Neural cell (in vitro differentiated cells): ENCODE measurements around the gene GRK4. TPM values are rescaled to one million over a fixed set of nuclear protein-coding genes. Genes with fewer than 3 reads are reported as not detected.

Source experiments
- H2AFZ ChIP-seq: fragments of 200-600, 300-800 bp; sonication (generic), shearing (Covaris generic); 2 replicates; pipeline ENCODE4 v1.6.0; 2014; ENCODE audit warnings: low read depth, mild to moderate bottlenecking, antibody characterized with exemption, low read length, moderate library complexity
- H3F3A ChIP-seq: fragments of 200-600 bp; shearing (Covaris generic); 2 replicates; pipeline ENCODE4 v1.6.1; 2016; ENCODE audit warnings: mild to moderate bottlenecking, moderate library complexity, mixed read lengths, antibody characterized with exemption, low read length; ENCODE audit not compliant: insufficient read depth, poor library complexity, severe bottlenecking
- H3K27ac ChIP-seq: fragments of 200-600, 300-800 bp; sonication (generic), shearing (Covaris generic); 2 replicates; pipeline ENCODE4 v1.5.1; 2014; ENCODE audit warnings: mild to moderate bottlenecking, low read length, moderate library complexity
- H3K27me3 ChIP-seq: fragments of 300-800, 200-600 bp; sonication (generic), shearing (Covaris generic); 2 replicates; pipeline ENCODE4 v1.6.0; 2014; ENCODE audit warnings: mild to moderate bottlenecking, low read depth, low read length, moderate library complexity; ENCODE audit not compliant: insufficient read depth
- H3K36me3 ChIP-seq: fragments of 300-800, 200-600 bp; sonication (generic), shearing (Covaris generic); 2 replicates; pipeline ENCODE4 v1.5.1; 2014; ENCODE audit warnings: mild to moderate bottlenecking, antibody characterized with exemption, low read length, moderate library complexity; ENCODE audit not compliant: insufficient read depth
- H3K4me2 ChIP-seq: fragments of 300-800, 200-600 bp; sonication (generic), shearing (Covaris generic); 2 replicates; pipeline ENCODE4 v1.6.0; 2014; ENCODE audit warnings: mild to moderate bottlenecking, low read length
- H3K4me3 ChIP-seq: fragments of 300-800, 200-600 bp; sonication (generic), shearing (Covaris generic); 2 replicates; pipeline ENCODE4 v1.5.1; 2014; ENCODE audit warnings: mild to moderate bottlenecking, low read length, moderate library complexity
- H3K79me2 ChIP-seq: fragments of 200-600 bp; shearing (Covaris generic); replicated peaks from 2 replicates; pipeline ENCODE4 v1.6.0; 2014; ENCODE audit warnings: mild to moderate bottlenecking, low read length, moderate library complexity; ENCODE audit not compliant: insufficient read depth
- H3K9ac ChIP-seq: fragments of 300-800, 200-600 bp; sonication (generic), shearing (Covaris generic); 2 replicates; pipeline ENCODE4 v1.6.1; 2016; ENCODE audit warnings: mild to moderate bottlenecking, low read length, mixed read lengths
- H3K9me2 ChIP-seq: fragments of 200-600 bp; shearing (Covaris generic); 2 replicates; pipeline ENCODE4 v1.6.1; 2016; ENCODE audit warnings: mild to moderate bottlenecking, low read length, mixed read lengths; ENCODE audit not compliant: insufficient read depth
- H3K9me3 ChIP-seq: fragments of 200-600, 300-800 bp; sonication (generic), shearing (Covaris generic); 2 replicates; pipeline ENCODE4 v1.6.1; 2016; ENCODE audit warnings: mild to moderate bottlenecking, mixed run types, low read length, moderate library complexity, mixed read lengths
- H4K20me1 ChIP-seq: fragments of 200-600 bp; shearing (Covaris generic); 2 replicates; pipeline ENCODE4 v1.6.1; 2016; ENCODE audit warnings: mild to moderate bottlenecking, mixed run types; ENCODE audit not compliant: insufficient read depth
- EP300 ChIP-seq: fragments of 450-650 bp; conservative IDR thresholded peaks from 2 replicates; pipeline ENCODE4 v1.6.1; 2014; ENCODE audit warnings: antibody characterized with exemption, mild to moderate bottlenecking, moderate library complexity; ENCODE audit not compliant: poor library complexity, severe bottlenecking
- EZH2 ChIP-seq: fragments of 200-600, 300-800 bp; shearing (Covaris generic), sonication (generic); IDR thresholded peaks from 2 replicates; pipeline ENCODE4 v1.6.1; 2014; ENCODE audit warnings: antibody characterized with exemption, low read length, borderline replicate concordance, mild to moderate bottlenecking; ENCODE audit not compliant: insufficient read depth, poor library complexity, severe bottlenecking
- MXI1 ChIP-seq: fragments of 450-650 bp; conservative IDR thresholded peaks from 2 replicates; pipeline ENCODE4 v1.6.1; 2014; ENCODE audit warnings: antibody characterized with exemption, mild to moderate bottlenecking; ENCODE audit not compliant: poor library complexity, severe bottlenecking
- POLR2AphosphoS5 ChIP-seq: IDR thresholded peaks from 2 replicates; pipeline ENCODE4 v1.6.1; 2012
- RAD21 ChIP-seq: fragments of 450-650 bp; conservative IDR thresholded peaks from 2 replicates; pipeline ENCODE4 v1.6.1; 2014; ENCODE audit warnings: antibody characterized with exemption, mild to moderate bottlenecking, moderate library complexity
- SMC3 ChIP-seq: fragments of 450-650 bp; conservative IDR thresholded peaks from 2 replicates; pipeline ENCODE4 v1.6.1; 2014; ENCODE audit warnings: antibody characterized with exemption, mild to moderate bottlenecking, moderate library complexity; ENCODE audit not compliant: poor library complexity
- TAF1 ChIP-seq: IDR thresholded peaks from 2 replicates; pipeline ENCODE4 v1.6.1; 2012; ENCODE audit warnings: low read depth
- polyA plus RNA-seq: library from polyadenylated mRNA; depleted of rRNA; stranded (reverse); fragments of >200 nt; gene quantifications from 2 replicates; pipeline ENCODE4 v1.2.3, GENCODE V29; 2014
- TF ChIP-seq, protein P1 (sequence below): fragments of 450-650 bp; IDR thresholded peaks from 2 replicates; pipeline ENCODE4 v1.5.1; 2014; ENCODE audit warnings: antibody characterized with exemption, mild to moderate bottlenecking, moderate library complexity; ENCODE audit not compliant: poor library complexity, severe bottlenecking
- TF ChIP-seq, protein P2 (sequence below): IDR thresholded peaks from 2 replicates; pipeline ENCODE4 v1.6.1; 2012; ENCODE audit warnings: borderline replicate concordance

Gene GRK4
- polyA plus RNA-seq, 1 donor from 2014 or later: 17.4 TPM

DNA sequence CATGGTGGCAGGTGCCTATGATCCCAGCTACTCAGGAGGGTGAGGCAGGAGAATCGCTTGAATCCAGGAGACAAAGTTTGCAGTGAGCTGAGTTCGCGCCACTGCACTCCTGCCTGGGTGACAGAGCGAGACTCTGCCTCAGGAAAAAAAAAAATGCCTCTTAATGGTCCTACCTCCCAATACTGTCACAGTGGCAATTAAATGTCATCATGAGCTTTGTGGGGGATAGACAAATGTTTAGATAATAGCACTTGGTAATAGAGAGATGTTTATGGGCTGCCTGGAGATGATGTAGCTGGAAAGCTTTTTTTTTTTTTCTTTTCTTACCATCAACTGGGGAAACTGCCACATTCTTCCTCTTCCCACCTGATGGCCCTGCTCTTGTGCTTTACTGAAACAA is 33.0 kb downstream of the GRK4 start:
- Histone ChIP-seq H3K4me2 (no peak overlapping the region), H3K79me2 (no peaks in the 10 kb centered on the region), H4K20me1 (no peaks in the 10 kb centered on the region), H3K36me3 (no peaks in the 10 kb centered on the region), H3K9me3 (no peaks in the 10 kb centered on the region), H3F3A (no peaks in the 10 kb centered on the region), H3K27ac (no peak overlapping the region), H2AFZ (no peak overlapping the region), H3K9ac (no peak overlapping the region), H3K4me3 (no peak overlapping the region), H3K9me2 (no peaks in the 10 kb centered on the region), H3K27me3 (no peaks in the 10 kb centered on the region)
- TF ChIP-seq, protein P1, sequence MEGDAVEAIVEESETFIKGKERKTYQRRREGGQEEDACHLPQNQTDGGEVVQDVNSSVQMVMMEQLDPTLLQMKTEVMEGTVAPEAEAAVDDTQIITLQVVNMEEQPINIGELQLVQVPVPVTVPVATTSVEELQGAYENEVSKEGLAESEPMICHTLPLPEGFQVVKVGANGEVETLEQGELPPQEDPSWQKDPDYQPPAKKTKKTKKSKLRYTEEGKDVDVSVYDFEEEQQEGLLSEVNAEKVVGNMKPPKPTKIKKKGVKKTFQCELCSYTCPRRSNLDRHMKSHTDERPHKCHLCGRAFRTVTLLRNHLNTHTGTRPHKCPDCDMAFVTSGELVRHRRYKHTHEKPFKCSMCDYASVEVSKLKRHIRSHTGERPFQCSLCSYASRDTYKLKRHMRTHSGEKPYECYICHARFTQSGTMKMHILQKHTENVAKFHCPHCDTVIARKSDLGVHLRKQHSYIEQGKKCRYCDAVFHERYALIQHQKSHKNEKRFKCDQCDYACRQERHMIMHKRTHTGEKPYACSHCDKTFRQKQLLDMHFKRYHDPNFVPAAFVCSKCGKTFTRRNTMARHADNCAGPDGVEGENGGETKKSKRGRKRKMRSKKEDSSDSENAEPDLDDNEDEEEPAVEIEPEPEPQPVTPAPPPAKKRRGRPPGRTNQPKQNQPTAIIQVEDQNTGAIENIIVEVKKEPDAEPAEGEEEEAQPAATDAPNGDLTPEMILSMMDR: no peak
- TF ChIP-seq MXI1 (no peak), RAD21 (no peak), POLR2AphosphoS5 (no peak), TAF1 (no peak), SMC3 (no peak), EP300 (no peak), EZH2 (no peak)
- TF ChIP-seq, protein P2, sequence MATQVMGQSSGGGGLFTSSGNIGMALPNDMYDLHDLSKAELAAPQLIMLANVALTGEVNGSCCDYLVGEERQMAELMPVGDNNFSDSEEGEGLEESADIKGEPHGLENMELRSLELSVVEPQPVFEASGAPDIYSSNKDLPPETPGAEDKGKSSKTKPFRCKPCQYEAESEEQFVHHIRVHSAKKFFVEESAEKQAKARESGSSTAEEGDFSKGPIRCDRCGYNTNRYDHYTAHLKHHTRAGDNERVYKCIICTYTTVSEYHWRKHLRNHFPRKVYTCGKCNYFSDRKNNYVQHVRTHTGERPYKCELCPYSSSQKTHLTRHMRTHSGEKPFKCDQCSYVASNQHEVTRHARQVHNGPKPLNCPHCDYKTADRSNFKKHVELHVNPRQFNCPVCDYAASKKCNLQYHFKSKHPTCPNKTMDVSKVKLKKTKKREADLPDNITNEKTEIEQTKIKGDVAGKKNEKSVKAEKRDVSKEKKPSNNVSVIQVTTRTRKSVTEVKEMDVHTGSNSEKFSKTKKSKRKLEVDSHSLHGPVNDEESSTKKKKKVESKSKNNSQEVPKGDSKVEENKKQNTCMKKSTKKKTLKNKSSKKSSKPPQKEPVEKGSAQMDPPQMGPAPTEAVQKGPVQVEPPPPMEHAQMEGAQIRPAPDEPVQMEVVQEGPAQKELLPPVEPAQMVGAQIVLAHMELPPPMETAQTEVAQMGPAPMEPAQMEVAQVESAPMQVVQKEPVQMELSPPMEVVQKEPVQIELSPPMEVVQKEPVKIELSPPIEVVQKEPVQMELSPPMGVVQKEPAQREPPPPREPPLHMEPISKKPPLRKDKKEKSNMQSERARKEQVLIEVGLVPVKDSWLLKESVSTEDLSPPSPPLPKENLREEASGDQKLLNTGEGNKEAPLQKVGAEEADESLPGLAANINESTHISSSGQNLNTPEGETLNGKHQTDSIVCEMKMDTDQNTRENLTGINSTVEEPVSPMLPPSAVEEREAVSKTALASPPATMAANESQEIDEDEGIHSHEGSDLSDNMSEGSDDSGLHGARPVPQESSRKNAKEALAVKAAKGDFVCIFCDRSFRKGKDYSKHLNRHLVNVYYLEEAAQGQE: no peak

DNA sequence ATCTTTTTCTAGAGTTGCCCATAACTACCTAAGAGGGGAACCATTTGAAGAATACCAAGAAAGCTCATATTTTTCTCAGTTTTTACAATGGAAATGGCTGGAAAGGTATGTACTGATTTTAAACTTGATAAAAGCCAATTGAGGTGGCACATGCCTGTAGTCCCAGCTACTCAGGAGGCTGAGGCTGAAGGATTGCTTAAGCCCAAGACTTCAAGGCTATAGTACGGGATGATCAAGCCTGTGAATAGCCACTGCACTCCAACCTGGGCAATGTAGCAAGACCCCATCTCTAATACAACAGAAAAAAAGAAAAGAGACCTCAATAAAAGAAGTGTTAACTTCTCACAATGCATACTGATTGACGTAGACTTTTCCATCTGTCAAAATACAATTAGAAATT is 44.4 kb downstream of the GRK4 start:
- Histone ChIP-seq H2AFZ (no peak overlapping the region), H3K27ac (no peak overlapping the region), H4K20me1 (no peaks in the 10 kb centered on the region), H3K4me2 (no peak overlapping the region), H3K4me3 (no peak overlapping the region), H3F3A (no peaks in the 10 kb centered on the region), H3K27me3 (no peaks in the 10 kb centered on the region), H3K36me3 (no peaks in the 10 kb centered on the region), H3K79me2 (no peaks in the 10 kb centered on the region), H3K9me3 (no peaks in the 10 kb centered on the region), H3K9me2 (no peaks in the 10 kb centered on the region), H3K9ac (no peak overlapping the region)
- TF ChIP-seq RAD21: no peak
- no peak for TF ChIP-seq EP300
- TF ChIP-seq TAF1: no peak
- TF ChIP-seq, protein P1: no peak
- no peak for TF ChIP-seq SMC3
- TF ChIP-seq, protein P2: no peak
- TF ChIP-seq POLR2AphosphoS5: no peak
